Lower lobe of right lung (tissue), 2 donors: ENCODE data around the gene FOXN3. TPM values are rescaled to one million over a fixed set of nuclear protein-coding genes. Genes with fewer than 3 reads are reported as not detected.

Source experiments
- ATAC-seq, 2 donors: fragments of 200-7000 bp; cut with Tn5 transposase; one replicate each; pipeline ENCODE4 v1.9.1; 2020 to 2022; ENCODE audit warnings: mild to moderate bottlenecking in 2 of 2, moderate library complexity in 2 of 2
- DNase-seq: peaks from one replicate; pipeline ENCODE4 v3.0.0-alpha.2; 2020
- H3K27ac ChIP-seq: fragments of 200-600 bp; one replicate; pipeline ENCODE4 v1.8.0; 2022
- H3K27me3 ChIP-seq: fragments of 200-600 bp; one replicate; pipeline ENCODE4 v1.8.0; 2022; ENCODE audit warnings: low read depth
- H3K36me3 ChIP-seq: fragments of 200-600 bp; one replicate; pipeline ENCODE4 v1.8.0; 2022; ENCODE audit warnings: mild to moderate bottlenecking
- H3K4me1 ChIP-seq: fragments of 200-600 bp; one replicate; pipeline ENCODE4 v1.8.0; 2022
- H3K4me3 ChIP-seq: fragments of 200-600 bp; one replicate; pipeline ENCODE4 v1.8.0; 2022; ENCODE audit warnings: mild to moderate bottlenecking
- H3K9me3 ChIP-seq: fragments of 200-600 bp; one replicate; pipeline ENCODE4 v1.8.0; 2022
- intact Hi-C: fragments of 100-400 bp; cut with DNase I; formaldehyde crosslinking; loops from one replicate; pipeline ENCODE4 v1.11.0; 2022
- total RNA-seq: library from RNA; stranded (reverse); fragmentation: NEBNext Ultra II Directional; extraction: Animal tissue kit (Norgen Biotek cat#: 25700); gene quantifications from one replicate; pipeline ENCODE4 v1.2.1, GENCODE V29; 2021
- TF ChIP-seq, protein P1 (sequence below): fragments of 200-600 bp; IDR thresholded peaks from one replicate; pipeline ENCODE4 v1.8.0; 2022; ENCODE audit warnings: antibody characterized with exemption, mild to moderate bottlenecking
- donor health status: DM: no; HTN: yes; CAD: no; lungs with severe emphysema.

The FOXN3 gene
- total RNA-seq, 1 donor from 2014 or later = 116 TPM

DNA sequence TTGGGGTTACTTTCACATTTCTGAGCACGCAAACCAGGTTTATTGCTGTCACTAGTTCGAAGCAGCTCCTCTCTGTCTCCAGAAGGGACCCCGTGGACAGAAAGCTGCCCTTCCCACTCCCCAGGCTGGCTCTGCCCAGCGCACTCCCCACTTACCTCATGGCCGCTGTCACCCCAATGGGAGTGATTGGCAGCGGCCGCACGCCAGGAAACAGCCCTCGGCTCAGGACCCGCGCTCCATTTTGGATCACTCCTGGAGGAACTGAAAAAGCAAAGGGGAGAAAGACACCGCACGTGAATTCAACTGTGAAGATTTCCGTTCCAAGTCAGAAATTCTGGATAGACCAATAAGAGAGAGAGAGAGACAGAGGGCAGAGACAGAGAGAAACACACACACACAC is 236.5 kb downstream of the FOXN3 start:
- DNase-seq (no peak), ATAC-seq (no peak)
- TF ChIP-seq, protein P1, sequence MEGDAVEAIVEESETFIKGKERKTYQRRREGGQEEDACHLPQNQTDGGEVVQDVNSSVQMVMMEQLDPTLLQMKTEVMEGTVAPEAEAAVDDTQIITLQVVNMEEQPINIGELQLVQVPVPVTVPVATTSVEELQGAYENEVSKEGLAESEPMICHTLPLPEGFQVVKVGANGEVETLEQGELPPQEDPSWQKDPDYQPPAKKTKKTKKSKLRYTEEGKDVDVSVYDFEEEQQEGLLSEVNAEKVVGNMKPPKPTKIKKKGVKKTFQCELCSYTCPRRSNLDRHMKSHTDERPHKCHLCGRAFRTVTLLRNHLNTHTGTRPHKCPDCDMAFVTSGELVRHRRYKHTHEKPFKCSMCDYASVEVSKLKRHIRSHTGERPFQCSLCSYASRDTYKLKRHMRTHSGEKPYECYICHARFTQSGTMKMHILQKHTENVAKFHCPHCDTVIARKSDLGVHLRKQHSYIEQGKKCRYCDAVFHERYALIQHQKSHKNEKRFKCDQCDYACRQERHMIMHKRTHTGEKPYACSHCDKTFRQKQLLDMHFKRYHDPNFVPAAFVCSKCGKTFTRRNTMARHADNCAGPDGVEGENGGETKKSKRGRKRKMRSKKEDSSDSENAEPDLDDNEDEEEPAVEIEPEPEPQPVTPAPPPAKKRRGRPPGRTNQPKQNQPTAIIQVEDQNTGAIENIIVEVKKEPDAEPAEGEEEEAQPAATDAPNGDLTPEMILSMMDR = no peak
- Histone ChIP-seq H3K9me3 (no peaks in the 10 kb centered on the region), H3K4me1 (peaks cover 12% of the 10 kb centered on the region), H3K27me3 (no peaks in the 10 kb centered on the region), H3K36me3 (peaks cover under 1% of the 10 kb centered on the region), H3K27ac (no peak overlapping the region), H3K4me3 (no peak overlapping the region)
- intact Hi-C loops = no loop called here

DNA sequence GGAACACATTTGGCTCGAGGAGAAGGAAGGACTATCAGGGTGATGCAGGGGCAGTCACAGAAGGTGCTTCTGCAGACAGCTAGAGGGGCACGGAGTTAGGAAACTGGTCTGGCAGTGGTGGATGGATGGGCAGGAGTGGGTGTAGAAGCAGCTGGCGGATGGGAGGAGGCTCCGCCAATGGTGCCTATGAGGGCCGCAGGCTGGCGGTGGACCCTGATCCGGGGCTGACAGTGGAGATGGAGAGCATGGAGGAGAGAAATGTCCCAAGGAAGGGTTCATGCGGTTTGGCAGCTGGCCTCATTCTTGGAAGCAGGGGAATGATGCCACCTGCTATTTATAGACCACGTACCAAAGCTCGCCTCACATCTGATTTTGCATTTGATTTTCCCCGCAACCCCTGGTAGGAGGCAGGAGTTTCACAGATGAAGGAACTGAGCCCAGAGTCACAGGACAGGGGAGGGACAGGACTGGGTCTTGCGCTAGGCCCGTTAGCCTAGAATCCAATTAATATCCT is 237.1 kb downstream of the FOXN3 start:
- TF ChIP-seq, protein P1 = no peak
- intact Hi-C loops = no loop called here
- Histone ChIP-seq H3K4me3 (no peak overlapping the region), H3K4me1 (peaks cover 12% of the 10 kb centered on the region), H3K27me3 (no peaks in the 10 kb centered on the region), H3K27ac (no peak overlapping the region), H3K9me3 (no peaks in the 10 kb centered on the region), H3K36me3 (peaks cover 6% of the 10 kb centered on the region)
- DNase-seq (no peak), ATAC-seq (no peak)

DNA sequence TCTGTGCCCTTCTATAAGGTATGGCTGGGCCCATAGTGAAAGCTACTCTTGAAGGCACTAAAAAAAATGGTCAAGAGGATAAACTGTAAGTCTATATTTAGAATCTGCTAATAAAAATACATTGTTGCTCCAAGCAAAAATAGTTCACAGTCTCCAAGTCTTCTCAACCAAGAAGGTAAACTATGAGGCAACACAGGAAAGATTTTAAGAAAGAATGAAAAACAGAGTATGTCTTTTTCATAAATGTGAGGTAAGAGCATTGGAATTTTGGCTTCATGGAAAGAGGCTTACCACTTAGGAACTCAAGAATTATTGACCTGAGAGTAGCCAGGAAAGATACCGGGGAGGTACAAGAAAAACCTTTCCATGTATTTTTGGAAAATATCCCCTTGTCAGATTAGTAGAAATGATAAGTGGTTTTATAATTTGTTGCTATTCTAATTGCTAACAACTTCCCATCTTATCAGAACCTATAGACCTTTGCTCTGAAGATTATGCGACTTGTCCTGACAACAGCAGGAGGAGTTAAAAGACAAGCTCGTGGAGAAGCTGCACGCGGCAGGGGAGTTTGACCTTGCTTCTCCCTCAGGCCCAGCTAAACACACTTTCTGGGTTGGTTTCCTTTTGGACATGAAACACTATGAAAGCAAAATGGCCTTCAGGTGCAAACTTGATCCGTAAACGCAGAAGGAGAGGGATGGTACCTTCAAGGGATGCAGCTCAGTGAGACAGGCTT is 238.1 kb downstream of the FOXN3 start:
- no peak overlapping the region for H3K4me3 ChIP-seq
- no peak overlapping the region for H3K27ac ChIP-seq
- peaks cover 12% of the 10 kb centered on the region for H3K4me1 ChIP-seq
- peaks cover 6% of the 10 kb centered on the region for H3K36me3 ChIP-seq
- DNase-seq (no peak), ATAC-seq (peak; percentile 33 to 44)
- H3K9me3 ChIP-seq = no peaks in the 10 kb centered on the region
- intact Hi-C loops = no loop called here
- no peaks in the 10 kb centered on the region for H3K27me3 ChIP-seq
- TF ChIP-seq, protein P1 = no peak

GRCh38 chr14:89178376-89178775 is 238.7 kb downstream of the FOXN3 start:
- H3K36me3 ChIP-seq = peaks cover 6% of the 10 kb centered on the region
- no peak overlapping the region for H3K4me3 ChIP-seq
- ATAC-seq (peak in 1 of 2 donors; percentile 9), DNase-seq (no peak)
- H3K27me3 ChIP-seq = no peaks in the 10 kb centered on the region
- intact Hi-C loops = no loop called here
- no peaks in the 10 kb centered on the region for H3K9me3 ChIP-seq
- H3K4me1 ChIP-seq = peaks cover 12% of the 10 kb centered on the region
- no peak overlapping the region for H3K27ac ChIP-seq
- TF ChIP-seq, protein P1 = no peak

- Histone ChIP-seq H3K4me1 (peaks cover 12% of the 10 kb centered on the region), H3K36me3 (peaks cover 6% of the 10 kb centered on the region), H3K27me3 (no peaks in the 10 kb centered on the region), H3K9me3 (peaks cover 12% of the 10 kb centered on the region), H3K4me3 (no peak overlapping the region), H3K27ac (no peak overlapping the region)
- intact Hi-C loops = no loop called here
- TF ChIP-seq, protein P1 = no peak
- no peak for DNase-seq
- ATAC-seq = peak; percentile 43 to 78
Measured at GRCh38 chr14:89175881-89176799, 240.9 kb downstream of the FOXN3 start.
